Measurements from ENCODE around the gene ACBD5.

Gene ACBD5

DNA sequence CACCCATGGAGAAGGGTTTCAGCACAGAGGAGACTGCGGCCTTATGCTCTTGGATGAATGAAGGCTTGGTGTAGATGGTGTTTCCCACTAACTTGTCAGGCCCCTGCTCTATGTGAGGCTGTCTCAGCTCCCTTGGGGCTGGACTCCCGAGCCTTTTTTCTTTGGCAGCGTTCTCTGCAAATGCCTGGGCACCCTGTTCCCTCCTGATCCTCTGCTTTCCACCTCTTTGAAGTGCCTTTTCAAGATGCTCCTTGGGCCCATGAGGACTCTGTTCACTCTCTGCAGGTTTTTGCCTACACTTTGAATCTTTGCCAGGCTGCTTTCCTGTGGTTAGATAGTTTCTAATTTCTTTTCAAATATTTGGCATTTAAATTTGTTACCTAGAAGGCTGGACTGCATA, 6.8 kb upstream of the ACBD5 start:
- Histone ChIP-seq H3K36me3 (ENCODE audit: control insufficient read depth in 1 of 2, insufficient read depth in 2 of 2, low read length in 2 of 2) (no peaks in the 10 kb centered on the region), H2AK5ac (ENCODE audit: low read length) (no peak overlapping the region), H3K9me3 (ENCODE audit: insufficient read depth, low read depth, low read length) (peaks cover 2% of the 10 kb centered on the region), H4K91ac (ENCODE audit: low read depth, low read length) (no peak overlapping the region), H2AFZ (ENCODE audit: insufficient read depth, low read length, poor library complexity) (no peak overlapping the region), H3K79me1 (ENCODE audit: low read length) (peaks cover 5% of the 10 kb centered on the region), H3K27ac (ENCODE audit: low read depth, low read length) (no peak overlapping the region), H2BK120ac (ENCODE audit: insufficient read depth, low read length, poor library complexity) (no peak overlapping the region), H3K23ac (ENCODE audit: low read length) (no peak overlapping the region), H3K9ac (ENCODE audit: low read length) (no peak overlapping the region), H4K8ac (ENCODE audit: low read depth, low read length) (no peak overlapping the region), H2BK5ac (ENCODE audit: low read depth, low read length, poor library complexity) (no peak overlapping the region), H3K14ac (ENCODE audit: low read length) (no peak overlapping the region), H3K27me3 (ENCODE audit: insufficient read depth, low read length) (no peaks in the 10 kb centered on the region), H3K4me3 (ENCODE audit: low read depth, low read length) (no peak overlapping the region), H4K12ac (ENCODE audit: low read depth, low read length) (no peak overlapping the region), H3K18ac (ENCODE audit: low read length) (no peak overlapping the region), H3K4me1 (ENCODE audit: control insufficient read depth in 1 of 2, insufficient read depth in 2 of 2, low read length in 2 of 2) (peaks cover 4 to 5% of the 10 kb centered on the region in 2 experiments), H3K4ac (ENCODE audit: low read depth, low read length) (no peak overlapping the region), H2BK12ac (ENCODE audit: low read length) (no peak overlapping the region), H3K79me2 (ENCODE audit: control insufficient read depth, insufficient read depth, low read length, poor library complexity) (no peaks in the 10 kb centered on the region), H3K4me2 (ENCODE audit: low read length) (no peak overlapping the region)
- no CpG with 5 or more reads among the region's 3 CpGs for WGBS (ENCODE audit: extremely low coverage, insufficient coverage, insufficient read length)
- DNase-seq = no peak

- H3K9ac ChIP-seq (ENCODE audit: low read length) = no peak overlapping the region
- no peak for DNase-seq
- H3K4me2 ChIP-seq (ENCODE audit: low read length) = no peak overlapping the region
- no CpG with 5 or more reads among the region's 5 CpGs for WGBS (ENCODE audit: extremely low coverage, insufficient coverage, insufficient read length)
- no peak overlapping the region for H3K4ac ChIP-seq (ENCODE audit: low read depth, low read length)
- no peak overlapping the region for H2AK5ac ChIP-seq (ENCODE audit: low read length)
- H3K27ac ChIP-seq (ENCODE audit: low read depth, low read length) = no peak overlapping the region
- H2BK12ac ChIP-seq (ENCODE audit: low read length) = no peak overlapping the region
- H2BK5ac ChIP-seq (ENCODE audit: low read depth, low read length, poor library complexity) = no peak overlapping the region
- H4K12ac ChIP-seq (ENCODE audit: low read depth, low read length) = no peak overlapping the region
- H3K18ac ChIP-seq (ENCODE audit: low read length) = no peak overlapping the region
- H3K79me2 ChIP-seq (ENCODE audit: control insufficient read depth, insufficient read depth, low read length, poor library complexity) = peaks cover 2% of the 10 kb centered on the region
- H3K36me3 ChIP-seq (ENCODE audit: control insufficient read depth in 1 of 2, insufficient read depth in 2 of 2, low read length in 2 of 2) = no peaks in the 10 kb centered on the region
- no peak overlapping the region for H3K4me3 ChIP-seq (ENCODE audit: low read depth, low read length)
- peaks cover 7% of the 10 kb centered on the region for H3K79me1 ChIP-seq (ENCODE audit: low read length)
- peaks cover 4% of the 10 kb centered on the region in 2 experiments for H3K4me1 ChIP-seq (ENCODE audit: control insufficient read depth in 1 of 2, insufficient read depth in 2 of 2, low read length in 2 of 2)
- no peak overlapping the region for H2BK120ac ChIP-seq (ENCODE audit: insufficient read depth, low read length, poor library complexity)
- H3K23ac ChIP-seq (ENCODE audit: low read length) = no peak overlapping the region
- H3K27me3 ChIP-seq (ENCODE audit: insufficient read depth, low read length) = no peaks in the 10 kb centered on the region
- H4K8ac ChIP-seq (ENCODE audit: low read depth, low read length) = no peak overlapping the region
- H3K9me3 ChIP-seq (ENCODE audit: insufficient read depth, low read depth, low read length) = no peaks in the 10 kb centered on the region
- no peak overlapping the region for H3K14ac ChIP-seq (ENCODE audit: low read length)
- H2AFZ ChIP-seq (ENCODE audit: insufficient read depth, low read length, poor library complexity) = no peak overlapping the region
- no peak overlapping the region for H4K91ac ChIP-seq (ENCODE audit: low read depth, low read length)
Measured at GRCh38 chr10:27247006-27247405, 6.4 kb upstream of the ACBD5 start.

GRCh38 chr10:27245836-27246235, 5.2 kb upstream of the ACBD5 start:
- H3K27ac ChIP-seq (ENCODE audit: low read depth, low read length) = no peak overlapping the region
- H3K27me3 ChIP-seq (ENCODE audit: insufficient read depth, low read length) = no peaks in the 10 kb centered on the region
- H3K79me2 ChIP-seq (ENCODE audit: control insufficient read depth, insufficient read depth, low read length, poor library complexity) = peaks cover 10% of the 10 kb centered on the region
- H4K91ac ChIP-seq (ENCODE audit: low read depth, low read length) = no peak overlapping the region
- H3K23ac ChIP-seq (ENCODE audit: low read length) = no peak overlapping the region
- no CpG with 5 or more reads among the region's 11 CpGs for WGBS (ENCODE audit: extremely low coverage, insufficient coverage, insufficient read length)
- no peak overlapping the region for H2AK5ac ChIP-seq (ENCODE audit: low read length)
- no peak overlapping the region for H2AFZ ChIP-seq (ENCODE audit: insufficient read depth, low read length, poor library complexity)
- no peak overlapping the region for H2BK5ac ChIP-seq (ENCODE audit: low read depth, low read length, poor library complexity)
- H3K4ac ChIP-seq (ENCODE audit: low read depth, low read length) = no peak overlapping the region
- peaks cover 4% of the 10 kb centered on the region in 2 experiments for H3K4me1 ChIP-seq (ENCODE audit: control insufficient read depth in 1 of 2, insufficient read depth in 2 of 2, low read length in 2 of 2)
- H3K14ac ChIP-seq (ENCODE audit: low read length) = no peak overlapping the region
- no peak overlapping the region for H3K18ac ChIP-seq (ENCODE audit: low read length)
- H4K8ac ChIP-seq (ENCODE audit: low read depth, low read length) = no peak overlapping the region
- no peak for DNase-seq
- no peak overlapping the region for H2BK120ac ChIP-seq (ENCODE audit: insufficient read depth, low read length, poor library complexity)
- no peak overlapping the region for H2BK12ac ChIP-seq (ENCODE audit: low read length)
- no peak overlapping the region for H3K4me3 ChIP-seq (ENCODE audit: low read depth, low read length)
- no peak overlapping the region for H3K9ac ChIP-seq (ENCODE audit: low read length)
- H3K9me3 ChIP-seq (ENCODE audit: insufficient read depth, low read depth, low read length) = no peaks in the 10 kb centered on the region
- H3K79me1 ChIP-seq (ENCODE audit: low read length) = peaks cover 17% of the 10 kb centered on the region
- H3K36me3 ChIP-seq (ENCODE audit: control insufficient read depth in 1 of 2, insufficient read depth in 2 of 2, low read length in 2 of 2) = no peaks in the 10 kb centered on the region
- no peak overlapping the region for H4K12ac ChIP-seq (ENCODE audit: low read depth, low read length)
- H3K4me2 ChIP-seq (ENCODE audit: low read length) = no peak overlapping the region

DNA sequence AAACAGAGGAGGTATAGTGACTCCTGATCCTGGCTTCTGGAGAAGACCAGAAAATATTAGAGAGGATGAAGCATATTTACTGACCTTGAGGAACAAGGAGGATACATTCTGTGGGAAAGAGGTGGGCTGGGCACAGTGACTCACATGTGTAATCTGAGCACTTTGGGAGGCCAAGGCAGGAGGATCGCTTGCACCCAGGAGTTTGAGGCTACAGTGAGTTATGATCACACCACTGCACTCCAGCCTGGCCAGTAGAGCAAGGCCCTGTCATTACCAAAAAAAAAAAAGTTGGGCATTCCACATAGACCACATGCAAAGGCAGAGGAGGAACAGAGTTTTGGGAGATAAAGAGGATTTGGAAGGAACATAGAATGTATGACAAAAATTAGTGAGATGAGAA, 4.4 kb upstream of the ACBD5 start:
- H3K4me2 ChIP-seq (ENCODE audit: low read length) = no peak overlapping the region
- no CpG with 5 or more reads among the region's 1 CpG for WGBS (ENCODE audit: extremely low coverage, insufficient coverage, insufficient read length)
- H2BK12ac ChIP-seq (ENCODE audit: low read length) = no peak overlapping the region
- H2BK120ac ChIP-seq (ENCODE audit: insufficient read depth, low read length, poor library complexity) = no peak overlapping the region
- H3K4me1 ChIP-seq (ENCODE audit: control insufficient read depth in 1 of 2, insufficient read depth in 2 of 2, low read length in 2 of 2) = peaks cover 4% of the 10 kb centered on the region in 2 experiments
- H2AFZ ChIP-seq (ENCODE audit: insufficient read depth, low read length, poor library complexity) = no peak overlapping the region
- no peak overlapping the region for H3K9ac ChIP-seq (ENCODE audit: low read length)
- no peaks in the 10 kb centered on the region for H3K9me3 ChIP-seq (ENCODE audit: insufficient read depth, low read depth, low read length)
- no peak overlapping the region for H3K18ac ChIP-seq (ENCODE audit: low read length)
- no peak overlapping the region for H4K12ac ChIP-seq (ENCODE audit: low read depth, low read length)
- H3K27ac ChIP-seq (ENCODE audit: low read depth, low read length) = no peak overlapping the region
- H4K8ac ChIP-seq (ENCODE audit: low read depth, low read length) = no peak overlapping the region
- H3K27me3 ChIP-seq (ENCODE audit: insufficient read depth, low read length) = no peaks in the 10 kb centered on the region
- no peak overlapping the region for H3K4ac ChIP-seq (ENCODE audit: low read depth, low read length)
- H3K79me1 ChIP-seq (ENCODE audit: low read length) = peaks cover 23% of the 10 kb centered on the region
- no peak overlapping the region for H2BK5ac ChIP-seq (ENCODE audit: low read depth, low read length, poor library complexity)
- H3K14ac ChIP-seq (ENCODE audit: low read length) = no peak overlapping the region
- no peak for DNase-seq
- no peak overlapping the region for H3K4me3 ChIP-seq (ENCODE audit: low read depth, low read length)
- no peak overlapping the region for H4K91ac ChIP-seq (ENCODE audit: low read depth, low read length)
- H2AK5ac ChIP-seq (ENCODE audit: low read length) = no peak overlapping the region
- H3K79me2 ChIP-seq (ENCODE audit: control insufficient read depth, insufficient read depth, low read length, poor library complexity) = peaks cover 15% of the 10 kb centered on the region
- no peaks in the 10 kb centered on the region for H3K36me3 ChIP-seq (ENCODE audit: control insufficient read depth in 1 of 2, insufficient read depth in 2 of 2, low read length in 2 of 2)
- no peak overlapping the region for H3K23ac ChIP-seq (ENCODE audit: low read length)
